ENCODE data around the gene MTNR1A. TPM values are rescaled to one million over a fixed set of nuclear protein-coding genes. Genes with fewer than 3 reads are reported as not detected.

MTNR1A gene
- total RNA-seq, 2 experiments from 2014 or later = not detected

DNA sequence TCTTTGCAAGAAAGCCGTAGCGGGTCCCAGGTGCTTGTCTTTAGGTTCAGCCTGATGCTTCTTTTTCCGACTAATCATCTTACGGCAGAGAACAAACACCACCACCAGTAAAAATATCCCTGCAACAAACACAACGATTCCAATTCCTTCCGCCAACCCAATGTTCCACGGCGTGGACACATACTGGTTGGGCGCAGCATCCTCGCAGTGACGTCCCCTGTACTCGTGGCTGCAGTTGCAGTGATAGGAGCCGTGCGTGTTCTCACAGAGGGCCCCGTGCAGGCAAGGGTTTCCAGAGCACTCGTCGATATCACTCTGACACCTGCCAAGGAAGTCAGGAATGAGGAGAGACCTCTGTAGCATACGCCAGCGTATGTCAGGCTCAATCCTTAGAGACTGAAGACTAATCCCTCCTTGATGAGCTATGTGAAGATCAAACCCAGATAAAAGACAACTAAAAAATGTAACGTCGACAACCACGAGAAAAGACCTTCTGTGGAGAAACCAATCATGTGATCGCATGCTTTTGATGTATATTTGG lies 41.6 kb upstream of the MTNR1A start:
- ATAC-seq (no peak), DNase-seq (no peak)
- POLR2A ChIA-PET = no interaction called here
- Mint-ChIP-seq H3K36me3 (ENCODE audit: low read depth) (no peaks in the 10 kb centered on the region), H3K9me3 (no peaks in the 10 kb centered on the region), H3K27ac (no peak overlapping the region), H3K27me3 (no peaks in the 10 kb centered on the region), H3K4me3 (no peak overlapping the region), H3K4me1 (ENCODE audit: low read depth) (no peaks in the 10 kb centered on the region)
- TF ChIP-seq, protein P1, sequence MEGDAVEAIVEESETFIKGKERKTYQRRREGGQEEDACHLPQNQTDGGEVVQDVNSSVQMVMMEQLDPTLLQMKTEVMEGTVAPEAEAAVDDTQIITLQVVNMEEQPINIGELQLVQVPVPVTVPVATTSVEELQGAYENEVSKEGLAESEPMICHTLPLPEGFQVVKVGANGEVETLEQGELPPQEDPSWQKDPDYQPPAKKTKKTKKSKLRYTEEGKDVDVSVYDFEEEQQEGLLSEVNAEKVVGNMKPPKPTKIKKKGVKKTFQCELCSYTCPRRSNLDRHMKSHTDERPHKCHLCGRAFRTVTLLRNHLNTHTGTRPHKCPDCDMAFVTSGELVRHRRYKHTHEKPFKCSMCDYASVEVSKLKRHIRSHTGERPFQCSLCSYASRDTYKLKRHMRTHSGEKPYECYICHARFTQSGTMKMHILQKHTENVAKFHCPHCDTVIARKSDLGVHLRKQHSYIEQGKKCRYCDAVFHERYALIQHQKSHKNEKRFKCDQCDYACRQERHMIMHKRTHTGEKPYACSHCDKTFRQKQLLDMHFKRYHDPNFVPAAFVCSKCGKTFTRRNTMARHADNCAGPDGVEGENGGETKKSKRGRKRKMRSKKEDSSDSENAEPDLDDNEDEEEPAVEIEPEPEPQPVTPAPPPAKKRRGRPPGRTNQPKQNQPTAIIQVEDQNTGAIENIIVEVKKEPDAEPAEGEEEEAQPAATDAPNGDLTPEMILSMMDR (IDR thresholded peaks at IDR 0.05) = no peak
- CTCF ChIA-PET = interaction anchor here (1.5 kb wide), 1 partner anchor 10 kb away, joined by 5 read pairs; no protein-coding TSS in a partner anchor
- intact Hi-C loops (cut with micrococcal nuclease) = no loop called here

GRCh38 chr4:186596346-186596745 lies 41.0 kb upstream of the MTNR1A start:
- Mint-ChIP-seq H3K27me3 (no peaks in the 10 kb centered on the region), H3K4me3 (no peak overlapping the region)

DNA sequence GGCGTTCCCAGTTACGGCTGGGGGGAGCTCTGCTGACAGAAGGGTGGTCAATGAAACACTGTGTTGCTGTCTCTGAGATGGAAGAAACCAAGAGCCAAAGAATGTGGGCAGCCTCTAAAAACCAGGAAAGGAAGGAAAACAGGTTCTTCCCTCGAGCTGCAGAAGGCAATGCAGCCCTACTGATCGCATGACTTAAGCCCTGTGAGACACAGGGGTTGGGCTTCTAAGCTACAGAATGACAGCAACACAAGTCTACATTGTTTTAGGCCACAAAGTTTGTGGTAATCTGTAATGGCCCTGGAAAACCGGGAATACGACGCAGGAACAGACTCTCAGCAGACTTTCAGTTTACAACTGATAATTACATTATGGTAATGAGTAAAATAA lies 38.2 kb upstream of the MTNR1A start:
- Mint-ChIP-seq H3K36me3 (ENCODE audit: low read depth) (no peaks in the 10 kb centered on the region), H3K9me3 (no peaks in the 10 kb centered on the region), H3K4me3 (no peak overlapping the region), H3K27me3 (no peaks in the 10 kb centered on the region), H3K4me1 (ENCODE audit: low read depth) (no peaks in the 10 kb centered on the region), H3K27ac (no peak overlapping the region)
- intact Hi-C loops (cut with micrococcal nuclease) = no loop called here
- no peak for DNase-seq
- CTCF ChIA-PET = no interaction called here
- TF ChIP-seq, protein P1 (IDR thresholded peaks at IDR 0.05) = no peak
- POLR2A ChIA-PET = no interaction called here
- no peak for ATAC-seq

More at GRCh38 chr4:186596346-186596745, 41.0 kb upstream of the MTNR1A start:
- H3K27ac Mint-ChIP-seq = no peak overlapping the region
- no peaks in the 10 kb centered on the region for H3K4me1 Mint-ChIP-seq (ENCODE audit: low read depth)
- ATAC-seq = no peak
- intact Hi-C loops (cut with micrococcal nuclease) = no loop called here
- ChIA-PET POLR2A (no interaction called here), CTCF (no interaction called here)
- no peaks in the 10 kb centered on the region for H3K9me3 Mint-ChIP-seq
- TF ChIP-seq, protein P1 (IDR thresholded peaks at IDR 0.05) = no peak
- DNase-seq = no peak
- no peaks in the 10 kb centered on the region for H3K36me3 Mint-ChIP-seq (ENCODE audit: low read depth)

GRCh38 chr4:186592966-186593586 lies 37.7 kb upstream of the MTNR1A start:
- POLR2A ChIA-PET = interaction anchor here (0.6 kb wide), 1 partner anchor 255 kb away, joined by 4 read pairs; no protein-coding TSS in a partner anchor
- TF ChIP-seq, protein P1 (IDR thresholded peaks at IDR 0.05) = no peak

DNA sequence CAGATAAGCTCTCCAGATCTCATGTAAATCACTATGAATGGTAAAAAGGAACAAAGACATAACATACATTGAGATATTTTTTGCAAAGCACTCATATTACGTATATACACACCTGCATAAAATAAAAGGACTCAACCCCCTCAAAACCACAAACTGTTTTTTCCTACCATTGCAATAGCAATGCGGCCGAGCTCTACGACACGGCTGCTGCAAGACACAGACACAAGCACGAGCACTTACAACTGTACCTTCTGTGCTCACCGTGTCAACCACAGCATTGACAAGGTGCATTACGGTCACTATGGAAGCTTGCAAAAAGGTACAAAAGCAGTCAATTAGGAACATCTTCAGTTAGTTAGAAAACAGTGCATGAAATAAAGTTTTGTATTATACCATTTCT lies 37.1 kb upstream of the MTNR1A start:
- Mint-ChIP-seq H3K9me3 (no peaks in the 10 kb centered on the region), H3K4me3 (no peak overlapping the region), H3K27ac (no peak overlapping the region), H3K36me3 (ENCODE audit: low read depth) (no peaks in the 10 kb centered on the region), H3K27me3 (no peaks in the 10 kb centered on the region), H3K4me1 (ENCODE audit: low read depth) (no peaks in the 10 kb centered on the region)
- no peak for ATAC-seq
- ChIA-PET POLR2A (interaction anchor here (0.6 kb wide), 1 partner anchor 255 kb away, joined by 4 read pairs; no protein-coding TSS in a partner anchor), CTCF (no interaction called here)
- TF ChIP-seq, protein P1 (IDR thresholded peaks at IDR 0.05) = no peak
- no peak for DNase-seq
- intact Hi-C loops (cut with micrococcal nuclease) = no loop called here

More at GRCh38 chr4:186592966-186593586, 37.7 kb upstream of the MTNR1A start:
- no peaks in the 10 kb centered on the region for H3K4me1 Mint-ChIP-seq (ENCODE audit: low read depth)
- intact Hi-C loops (cut with micrococcal nuclease) = no loop called here
- ATAC-seq (no peak), DNase-seq (no peak)
- H3K27ac Mint-ChIP-seq = no peak overlapping the region
- CTCF ChIA-PET = no interaction called here
- no peaks in the 10 kb centered on the region for H3K9me3 Mint-ChIP-seq
- no peak overlapping the region for H3K4me3 Mint-ChIP-seq
- H3K27me3 Mint-ChIP-seq = no peaks in the 10 kb centered on the region
- no peaks in the 10 kb centered on the region for H3K36me3 Mint-ChIP-seq (ENCODE audit: low read depth)
